HG03175 (cell line): ENCODE results near the gene PLD6.
"Not testable (repeated sequence)": the region's sequence is repeated elsewhere in the genome, so short reads cannot be mapped to it uniquely, and the experiment has no call there.

ENCODE experiments used
- ATAC-seq: cut with Tn5 transposase; IDR thresholded peaks from one replicate; pipeline ENCODE4 v1.9.1; 2021; ENCODE audit warnings: mild to moderate bottlenecking, moderate library complexity; ENCODE audit not compliant: unreplicated experiment

Gene PLD6, protein sequence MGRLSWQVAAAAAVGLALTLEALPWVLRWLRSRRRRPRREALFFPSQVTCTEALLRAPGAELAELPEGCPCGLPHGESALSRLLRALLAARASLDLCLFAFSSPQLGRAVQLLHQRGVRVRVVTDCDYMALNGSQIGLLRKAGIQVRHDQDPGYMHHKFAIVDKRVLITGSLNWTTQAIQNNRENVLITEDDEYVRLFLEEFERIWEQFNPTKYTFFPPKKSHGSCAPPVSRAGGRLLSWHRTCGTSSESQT

DNA sequence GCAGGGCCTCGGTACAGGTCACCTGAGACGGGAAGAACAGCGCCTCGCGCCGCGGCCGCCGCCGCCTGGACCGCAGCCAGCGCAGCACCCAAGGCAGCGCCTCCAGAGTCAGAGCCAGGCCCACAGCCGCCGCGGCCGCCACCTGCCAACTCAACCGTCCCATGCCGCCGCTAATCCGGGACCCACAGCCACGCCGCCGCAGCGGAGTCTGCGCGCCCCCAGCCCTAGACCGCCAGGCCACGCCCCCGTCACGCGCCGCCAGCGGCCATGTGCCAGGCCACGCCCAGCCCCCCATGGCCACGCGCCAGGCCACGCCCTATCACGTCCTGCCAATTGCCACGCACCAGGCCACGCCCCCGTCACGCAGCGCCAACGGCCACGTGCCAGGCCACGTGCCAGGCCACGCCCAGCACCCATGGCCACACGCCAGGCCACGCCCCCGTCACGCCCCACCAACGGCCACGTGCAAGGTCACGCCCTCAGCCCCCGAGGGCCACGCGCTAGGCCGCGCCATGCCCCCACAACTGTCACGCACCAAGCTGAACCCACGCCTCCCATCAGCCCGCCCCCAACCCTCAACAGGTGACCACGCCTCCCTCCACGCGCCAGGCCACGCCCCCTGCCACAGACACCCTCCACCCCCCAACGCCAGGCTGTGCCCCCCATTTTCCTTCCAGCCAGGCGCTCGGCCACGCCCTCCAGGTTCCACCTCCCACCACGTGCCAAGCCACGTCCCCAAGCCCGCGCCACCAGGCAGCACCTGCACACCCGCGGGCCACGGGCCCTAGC is at the start of gene PLD6:
Gene PLD6 (minus strand): TSS at position 210 of the 789 bp plus-strand sequence. CDS start 47 bp downstream, at position 163.
- ATAC-seq: no peak

DNA sequence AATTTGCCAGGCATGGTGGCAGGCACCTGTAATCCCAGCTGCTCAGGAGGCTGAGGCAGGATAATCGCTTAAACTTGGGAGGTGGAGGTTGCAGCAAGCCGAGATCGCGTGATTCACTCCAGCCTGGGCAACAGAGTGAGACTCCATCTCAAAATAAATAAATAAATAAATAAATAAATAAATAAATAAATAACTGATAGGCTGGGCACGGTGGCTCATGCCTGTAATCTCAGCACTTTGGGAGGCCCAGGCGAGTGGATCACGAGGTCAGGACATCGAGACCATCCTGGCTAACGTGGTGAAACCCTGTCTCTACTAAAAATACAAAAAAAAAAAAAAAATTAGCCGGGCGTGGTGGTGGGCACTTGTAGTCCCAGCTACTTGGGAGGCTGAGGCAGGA is 49.6 kb upstream of the PLD6 start:
- not testable (repeated sequence) for ATAC-seq

DNA sequence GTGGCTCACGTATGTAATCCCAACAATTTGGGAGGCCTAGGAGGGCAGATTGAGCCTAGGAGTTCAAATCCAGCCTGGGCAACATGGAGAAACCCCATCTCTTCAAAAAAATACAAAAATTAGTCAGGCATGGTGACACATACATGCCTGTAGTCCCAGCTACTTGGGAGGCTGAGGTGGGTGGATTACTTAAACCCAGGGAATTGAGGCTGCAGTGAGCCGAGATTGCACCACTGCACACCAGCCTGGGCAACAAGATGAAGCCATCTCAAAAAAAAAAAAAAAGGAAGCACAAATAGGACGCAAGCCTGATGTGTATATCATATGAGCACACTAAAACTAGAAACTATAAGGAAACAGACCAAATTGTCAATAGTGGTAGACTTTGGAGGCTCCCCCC is 47.9 kb upstream of the PLD6 start:
- no peak for ATAC-seq

DNA sequence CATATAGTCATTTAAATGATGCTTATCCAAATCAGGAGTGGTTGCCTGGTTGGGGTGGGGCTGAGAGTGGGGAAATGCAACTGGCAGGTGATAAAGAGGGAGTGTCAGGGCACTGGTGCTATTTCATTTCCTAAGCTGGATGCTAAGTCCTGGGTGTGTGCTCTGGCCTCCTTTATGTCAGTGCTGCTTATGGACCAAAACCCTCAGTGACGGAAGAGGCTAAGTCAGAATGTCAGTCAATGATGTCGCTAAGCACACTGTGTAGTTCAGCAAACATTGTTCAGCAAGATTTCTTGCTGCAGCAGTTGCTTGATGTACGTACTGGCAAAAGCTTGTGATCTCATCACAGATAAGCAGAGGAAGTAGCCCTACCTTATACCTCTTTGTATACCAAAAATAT is 47.3 kb upstream of the PLD6 start:
- no peak for ATAC-seq

DNA sequence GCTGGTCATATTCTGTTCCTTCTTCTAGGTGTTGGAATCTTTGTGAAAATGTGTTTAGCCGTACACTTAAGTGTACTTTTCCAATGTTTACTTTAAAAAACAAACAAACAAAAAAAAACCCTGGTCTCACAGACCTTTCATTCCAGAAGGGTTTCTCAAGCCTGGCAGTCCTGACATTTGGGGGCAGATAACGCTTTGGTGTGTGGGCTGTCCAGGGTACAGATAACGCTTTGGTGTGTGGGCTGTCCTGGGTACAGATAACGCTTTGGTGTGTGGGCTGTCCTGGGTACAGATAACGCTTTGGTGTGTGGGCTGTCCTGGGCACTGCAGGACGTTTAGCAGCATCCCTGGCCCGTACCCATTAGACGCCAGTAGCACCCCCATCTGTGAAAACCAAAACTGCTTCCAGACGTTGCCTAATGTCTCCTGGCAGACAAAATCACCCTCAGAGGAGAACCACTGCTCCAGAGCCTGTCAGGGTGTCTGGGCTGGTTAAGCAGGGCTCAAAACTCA is 46.1 kb upstream of the PLD6 start:
- no peak for ATAC-seq

DNA sequence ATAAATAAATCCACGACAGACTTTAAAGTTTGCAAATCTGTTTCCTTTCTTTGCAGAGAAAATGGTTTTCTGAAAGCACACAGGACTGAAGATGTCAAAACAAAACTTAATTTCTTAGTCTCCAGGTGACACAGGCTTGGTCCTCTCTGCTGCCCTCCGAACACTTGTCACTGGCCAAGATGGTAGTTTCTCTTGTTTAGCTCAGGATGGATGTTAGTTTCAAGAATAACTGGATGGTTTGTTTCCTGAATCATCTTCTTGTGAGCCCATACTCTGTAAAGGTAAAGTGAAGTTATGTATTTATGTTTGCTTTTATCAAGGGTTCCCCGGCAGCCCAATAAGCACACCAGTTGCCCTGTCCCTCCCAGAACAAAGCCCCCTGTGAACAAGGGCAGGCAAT is 40.7 kb upstream of the PLD6 start:
- no peak for ATAC-seq

DNA sequence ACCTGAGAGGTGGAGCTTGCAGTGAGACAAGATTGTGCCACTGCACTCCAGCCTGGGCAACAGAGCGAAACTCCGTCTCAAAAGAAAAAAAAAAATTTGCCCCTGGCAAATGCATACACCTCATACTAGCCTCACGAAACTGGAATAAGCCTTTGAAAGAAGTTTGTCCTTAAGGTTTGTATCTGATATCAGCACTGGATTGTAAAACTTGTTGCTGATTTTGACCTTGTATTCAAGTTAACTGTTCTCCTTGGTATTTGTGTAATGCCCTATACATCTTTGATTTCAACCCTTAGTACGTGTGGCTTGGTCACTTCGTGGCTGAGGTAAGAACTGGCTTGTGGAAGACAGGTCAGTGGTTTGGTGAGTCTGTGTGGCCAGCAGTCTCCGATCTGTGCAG is 37.0 kb upstream of the PLD6 start:
- ATAC-seq: no peak

DNA sequence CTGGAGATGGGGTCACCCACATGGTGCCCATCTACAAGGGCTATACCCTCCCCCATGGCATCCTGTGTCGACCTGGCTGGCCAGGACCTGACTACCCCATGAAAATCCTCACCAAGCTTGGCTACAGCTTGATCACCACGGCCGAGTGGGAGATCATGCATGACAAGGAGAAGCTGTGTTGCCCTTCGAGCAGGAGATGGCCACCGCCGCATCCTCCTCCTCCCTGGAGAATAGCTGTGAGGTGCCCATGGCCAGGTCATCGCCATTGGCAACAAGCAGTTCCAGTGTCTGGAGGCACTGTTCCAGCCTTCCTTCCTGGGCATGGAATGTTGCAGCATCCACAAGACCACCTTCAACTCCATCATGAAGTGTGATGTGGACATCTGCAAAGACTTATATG is 36.1 kb upstream of the PLD6 start:
- no peak for ATAC-seq

DNA sequence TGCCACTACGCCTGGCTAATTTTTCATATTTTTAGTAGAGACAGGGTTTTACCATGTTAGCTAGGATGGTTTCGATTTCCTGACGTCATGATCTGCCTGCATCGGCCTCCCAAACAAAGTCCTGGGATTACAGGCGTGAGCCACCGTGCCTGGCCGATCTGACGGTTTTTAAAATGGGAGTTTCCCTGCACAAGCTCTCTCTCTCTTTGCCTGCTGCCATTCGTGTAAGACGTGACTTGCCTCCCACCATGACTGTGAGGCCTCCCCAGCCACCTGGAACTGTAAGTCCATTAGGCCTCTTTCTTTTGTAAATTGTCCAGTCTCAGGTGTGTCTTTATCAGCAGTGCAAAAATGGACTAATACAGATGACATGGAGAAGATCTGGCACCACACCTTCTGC is 35.5 kb upstream of the PLD6 start:
- ATAC-seq: no peak

DNA sequence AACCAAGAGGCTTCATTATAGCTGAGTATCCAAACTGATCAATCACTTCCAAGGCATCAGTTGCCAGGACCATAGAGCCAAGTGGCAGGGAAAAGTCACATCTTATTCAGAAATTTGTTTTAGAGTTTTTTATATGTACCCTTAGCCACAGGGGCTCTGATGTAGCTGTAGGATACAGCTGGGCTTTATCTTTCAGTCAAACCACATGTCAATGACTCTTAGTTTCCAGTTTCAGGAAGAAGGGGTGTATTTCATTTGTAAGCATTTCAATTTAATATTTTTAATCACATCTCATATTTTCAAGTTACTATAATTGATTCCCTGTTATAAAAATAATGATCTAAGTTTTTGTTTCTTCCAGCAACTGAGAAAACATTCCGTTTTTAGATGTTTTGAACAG is 33.7 kb upstream of the PLD6 start:
- no peak for ATAC-seq

DNA sequence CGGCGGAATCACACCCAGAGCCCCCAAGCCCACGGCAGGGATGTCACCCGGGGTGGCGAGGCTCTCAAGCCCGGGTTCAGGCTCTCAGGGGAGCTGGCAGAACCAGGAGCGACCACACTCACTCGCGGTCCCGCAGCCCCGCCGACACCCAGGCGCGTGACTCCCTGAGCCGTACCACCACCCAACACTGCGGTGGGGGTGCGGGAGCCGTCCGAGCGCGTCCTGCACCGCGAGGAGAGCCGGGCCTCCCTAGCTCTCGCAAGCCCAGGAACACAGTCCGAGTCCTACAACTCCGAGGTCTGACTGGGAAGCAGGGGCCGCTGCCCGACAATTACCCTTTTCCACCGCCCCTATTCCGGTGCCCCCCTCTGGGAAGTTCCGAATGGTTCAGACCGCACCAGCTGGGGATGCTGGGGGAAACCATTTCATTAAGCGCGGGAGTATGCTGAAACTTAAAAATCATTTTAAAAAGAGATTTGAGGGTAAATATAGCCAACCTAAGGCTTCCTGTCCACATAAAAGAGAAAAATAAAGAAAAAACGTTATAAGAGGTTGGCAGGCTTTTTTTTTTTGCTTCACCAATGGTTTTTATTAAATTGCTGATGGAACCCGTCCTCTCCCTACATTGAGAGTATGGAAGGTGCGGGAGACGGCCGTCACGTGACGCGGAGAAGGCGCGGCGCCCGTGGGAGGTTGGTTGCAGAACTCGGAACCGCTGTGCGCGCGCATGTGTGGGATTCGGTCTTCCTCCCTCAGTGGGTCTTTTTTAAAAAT is 31.1 kb upstream of the PLD6 start, which contains the start of gene FLCN:
Gene FLCN (minus strand): TSS at position 143 of the 774 bp plus-strand sequence. CDS start 9,031 bp downstream, outside the sequence.
- peak; percentile 84 for ATAC-seq

DNA sequence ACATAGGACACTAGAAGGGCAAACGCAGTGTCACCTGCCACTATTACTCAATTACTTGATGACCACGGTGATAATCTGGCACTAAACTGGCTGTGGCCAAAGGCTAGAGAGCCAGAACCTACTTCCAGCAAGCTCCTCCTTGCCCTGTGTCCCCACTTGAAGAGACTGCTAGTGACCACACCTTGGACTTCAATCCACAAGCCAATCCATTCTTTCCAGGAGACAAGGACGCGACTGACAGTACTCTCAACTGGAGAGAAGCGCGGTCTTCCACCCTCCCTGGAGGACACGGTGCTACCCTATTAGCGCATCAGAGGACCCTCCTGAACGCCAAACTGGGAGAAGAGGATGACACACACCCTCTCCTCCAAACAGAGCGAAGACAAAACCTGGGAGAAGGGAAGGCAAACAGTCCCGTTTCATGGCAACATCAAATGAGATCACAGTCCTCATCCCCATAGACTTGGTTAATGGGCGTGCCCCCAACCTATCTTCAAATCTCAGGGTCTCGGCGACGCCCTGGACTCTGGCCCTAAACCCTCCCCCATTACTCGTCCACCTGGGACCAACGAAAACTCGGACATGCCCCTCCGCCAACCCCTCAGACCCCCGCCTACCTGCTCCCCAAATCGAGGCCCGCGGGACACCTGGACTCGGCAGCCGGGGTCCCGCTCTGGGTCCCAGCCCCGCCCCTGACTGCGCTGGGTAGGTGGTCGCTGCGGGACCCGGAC is 30.3 kb upstream of the PLD6 start:
- no peak for ATAC-seq

DNA sequence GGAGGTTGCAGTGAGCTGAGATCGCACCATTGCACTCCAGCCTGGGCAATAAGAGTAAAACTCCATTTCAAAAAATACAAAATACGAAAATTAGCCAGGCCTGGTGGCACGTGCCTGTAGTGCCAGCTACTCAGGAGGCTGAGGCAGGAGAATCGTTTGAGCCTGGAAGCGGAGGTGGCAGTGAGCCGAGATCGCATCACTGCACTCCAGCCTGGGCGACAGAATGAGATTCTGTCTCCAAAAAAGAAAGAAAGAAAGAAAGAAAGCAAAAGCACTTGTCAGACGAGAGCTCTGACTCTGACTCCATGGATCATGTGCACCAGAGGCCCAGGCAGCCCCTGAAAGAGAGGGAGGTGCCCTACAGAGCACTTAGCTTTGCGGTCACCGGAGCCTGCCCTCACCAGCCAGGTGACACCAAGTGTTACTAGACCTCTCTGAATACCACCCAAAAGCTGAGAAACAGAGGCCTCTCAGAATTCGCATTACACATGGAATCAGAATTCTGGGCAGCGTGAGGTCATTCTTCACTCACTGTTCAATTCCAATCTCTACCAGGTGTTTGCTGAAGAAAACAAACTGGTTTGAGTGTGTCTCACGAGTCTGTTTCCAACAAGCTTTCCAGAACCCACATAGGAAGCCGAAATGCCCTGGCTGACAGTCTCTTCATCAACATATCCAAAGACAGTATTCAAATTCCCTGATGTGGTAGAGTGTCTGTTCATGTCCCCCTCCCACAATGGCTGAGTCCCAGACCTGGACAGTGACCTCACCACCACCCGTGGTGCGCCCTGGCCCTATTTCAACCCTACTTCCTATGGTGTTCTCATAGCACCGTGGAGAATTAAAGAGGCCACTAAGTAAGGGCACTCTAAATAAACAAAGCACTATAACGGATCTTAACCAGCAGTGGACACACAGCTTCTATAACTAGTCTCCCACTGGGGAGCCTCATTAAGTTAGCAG is 29.4 kb upstream of the PLD6 start:
- no peak for ATAC-seq

DNA sequence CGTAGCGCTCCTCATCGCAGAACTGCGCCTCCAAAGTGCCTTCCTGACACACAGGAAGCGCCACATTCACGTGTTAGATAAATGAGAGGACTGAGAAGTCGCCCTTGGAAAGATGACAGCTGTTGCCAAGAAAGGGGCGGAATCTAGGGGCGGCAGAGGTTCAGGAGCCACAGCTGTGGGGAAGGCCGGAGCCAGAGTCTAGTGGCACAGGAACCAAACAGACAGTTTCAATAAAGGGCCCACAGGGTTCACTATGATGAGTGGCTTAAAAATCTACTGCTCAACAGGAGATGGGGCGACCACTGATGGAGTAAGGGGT is 26.1 kb upstream of the PLD6 start:
- no peak for ATAC-seq

DNA sequence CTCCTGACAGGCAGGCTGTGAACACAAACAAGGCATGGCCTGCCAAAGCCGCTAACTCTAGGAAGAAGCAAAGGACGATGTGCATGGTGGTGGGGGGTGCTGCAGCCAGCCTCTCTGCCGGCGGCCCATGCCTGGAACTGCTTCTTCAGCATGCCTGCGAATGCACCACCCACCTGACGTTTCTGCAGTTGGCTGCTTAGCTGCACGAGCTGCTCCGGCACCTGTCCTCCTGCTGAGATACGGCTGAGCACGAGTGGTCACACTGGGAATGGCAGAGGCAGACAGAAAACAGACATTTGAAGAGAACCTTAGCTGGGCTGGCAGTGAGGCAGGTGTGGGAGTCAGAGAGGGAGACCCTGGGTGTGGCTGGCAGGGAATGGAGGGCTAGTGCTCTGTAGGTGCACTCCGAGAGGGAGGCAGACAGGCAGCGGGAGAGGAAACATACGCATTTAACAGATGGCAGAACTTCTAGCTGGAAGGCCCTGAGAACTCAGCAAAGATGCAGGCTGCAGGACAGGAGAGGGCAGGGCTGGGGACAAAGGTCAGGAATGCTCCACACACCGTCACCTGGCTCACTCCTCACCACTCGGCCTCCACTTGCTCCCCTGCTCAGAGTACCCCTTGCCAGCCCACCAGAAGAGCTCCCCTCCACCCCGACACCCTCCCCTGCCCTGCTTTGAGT is 25.6 kb upstream of the PLD6 start:
- no peak for ATAC-seq

DNA sequence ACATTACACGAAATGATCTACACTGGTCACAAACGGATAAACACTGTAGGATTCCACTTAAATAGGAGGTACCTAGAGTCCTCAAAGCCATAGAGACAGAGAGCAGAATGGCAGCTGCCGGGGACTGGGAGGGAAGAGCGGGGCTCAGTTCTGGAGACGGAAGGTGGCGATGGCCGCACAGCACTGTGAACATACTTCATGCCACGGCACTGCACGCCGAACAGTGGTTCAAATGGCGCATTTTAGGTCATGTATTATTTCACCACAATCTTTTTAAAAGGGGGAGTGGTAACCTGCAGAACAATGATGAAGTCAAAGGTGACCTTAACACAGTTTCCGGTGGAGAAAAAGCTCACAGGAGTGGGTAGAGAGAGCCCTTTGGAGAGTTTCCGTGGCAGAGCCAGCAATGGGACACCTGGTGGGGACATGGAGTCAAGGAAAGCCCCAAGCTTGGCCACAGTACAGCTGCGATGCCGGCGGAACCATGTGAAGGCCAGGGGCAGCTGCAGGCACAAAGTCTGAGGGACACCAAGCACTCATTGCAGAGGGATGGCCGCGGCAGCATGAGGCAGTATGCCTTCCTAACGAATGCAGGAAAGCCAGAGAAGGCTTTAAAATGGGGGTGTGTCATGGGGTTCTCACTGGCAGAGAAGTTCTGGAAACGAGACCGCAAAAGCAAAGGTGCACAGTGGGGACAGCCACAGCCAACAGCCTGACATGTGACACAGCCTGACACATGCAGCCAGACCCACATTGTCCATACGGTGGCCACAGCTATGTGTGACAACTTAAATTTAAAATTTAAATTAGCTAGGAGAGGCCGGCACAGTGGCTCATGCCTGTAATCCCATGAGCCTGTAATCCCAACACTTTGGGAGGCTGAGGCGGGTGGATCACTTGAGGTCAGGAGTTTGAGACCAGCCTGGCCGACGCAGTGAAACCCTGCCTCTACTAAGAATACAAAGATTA is 23.6 kb upstream of the PLD6 start:
- no peak for ATAC-seq

DNA sequence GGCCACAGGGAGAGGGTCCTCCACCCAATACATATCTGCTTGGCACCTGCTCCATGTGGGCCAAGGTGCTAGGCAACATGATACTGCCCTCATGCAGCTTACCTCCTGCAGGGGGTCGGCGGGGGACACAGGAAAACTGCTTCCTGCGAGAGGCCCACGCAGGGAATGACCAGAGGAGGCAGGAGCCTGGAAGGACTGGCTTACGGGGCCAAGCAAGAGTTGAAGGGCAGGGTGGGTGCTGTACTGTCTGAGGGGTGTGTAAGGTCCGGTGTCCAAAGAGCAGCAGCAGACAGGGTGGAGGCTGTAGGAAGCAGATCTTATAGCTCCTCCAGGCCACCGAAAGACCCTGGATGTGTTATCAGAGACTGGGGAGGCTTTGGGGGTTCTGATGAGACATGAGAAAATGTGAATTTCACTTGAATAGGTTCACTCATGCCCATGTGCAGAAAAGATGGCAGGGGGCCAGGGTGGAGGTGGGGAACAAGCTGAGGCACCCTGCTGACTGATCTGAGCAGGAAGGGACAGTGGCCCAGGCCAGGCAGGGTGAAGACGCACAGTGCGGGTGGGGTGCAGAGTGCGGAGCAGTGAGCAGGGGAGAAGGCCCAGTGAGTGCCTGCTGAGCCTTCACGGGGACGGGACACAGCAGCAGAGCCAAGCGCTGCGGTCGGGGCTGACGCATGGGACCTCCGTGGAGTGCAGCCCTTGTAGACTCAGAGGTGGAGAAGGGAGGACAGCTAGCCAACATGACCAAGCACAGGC is 22.6 kb upstream of the PLD6 start:
- no peak for ATAC-seq
